Peyer's patch (tissue), 4 donors: ENCODE data around the gene TMEM19. TPM values are rescaled to one million over a fixed set of nuclear protein-coding genes. Genes with fewer than 3 reads are reported as not detected.

Source experiments
- DNase-seq, 3 donors: peaks; one replicate each; pipeline ENCODE4 v3.0.0-alpha.2; 2017 to 2019
- H3K27ac ChIP-seq, 4 donors: fragments of 200-600 bp; sonication (generic); one replicate each; pipeline ENCODE4 v1.5.1; 2016 to 2019
- H3K27me3 ChIP-seq, 2 donors: fragments of 200-600 bp; sonication (generic); one replicate each; pipeline ENCODE4 v1.5.1; 2019
- H3K36me3 ChIP-seq, 3 donors: fragments of 200-600 bp; sonication (generic); one replicate each; pipeline ENCODE4 v1.5.1; 2016 to 2019
- H3K4me1 ChIP-seq, 4 donors: fragments of 200-600 bp; sonication (generic); one replicate each; pipeline ENCODE4 v1.5.1; 2016 to 2019
- H3K4me3 ChIP-seq, 4 donors: fragments of 200-600 bp; sonication (generic); 1 replicate in 3 of 4; 2 replicates in 1 of 4; pipeline ENCODE4 v1.5.1; 2016 to 2019; ENCODE audit warnings: mild to moderate bottlenecking in 1 of 4
- H3K9me3 ChIP-seq, 4 donors: fragments of 200-600 bp; sonication (generic); one replicate each; pipeline ENCODE4 v1.5.1; 2016 to 2019; ENCODE audit warnings: mild to moderate bottlenecking in 1 of 4
- CTCF ChIP-seq, 6 experiments: fragments of 450-650 bp in 4 of 6; fragments of 200-600 bp in 2 of 6; sonication (generic) in 1 of 6; IDR thresholded peaks; one replicate each; pipeline ENCODE4 v1.5.1; 2017 to 2019; ENCODE audit warnings: antibody characterized with exemption in 6 of 6, mild to moderate bottlenecking in 3 of 6, moderate library complexity in 1 of 6
- POLR2A ChIP-seq, 2 donors: fragments of 450-650 bp; IDR thresholded peaks; one replicate each; pipeline ENCODE4 v1.5.1; 2017; ENCODE audit warnings: antibody characterized with exemption in 2 of 2, mild to moderate bottlenecking in 2 of 2, moderate library complexity in 2 of 2
- small RNA-seq, 2 donors: library from RNA; depleted of rRNA; stranded (forward); fragments of <200 nt; gene quantifications; one replicate each; pipeline ENCODE3, GENCODE V24; 2016
- total RNA-seq, 4 donors: library from RNA; depleted of rRNA; stranded (reverse); fragments of >200 nt; gene quantifications; one replicate each; pipeline ENCODE4 v1.1.0, GENCODE V29; 2016

The TMEM19 gene
- total RNA-seq, 4 donors from 2014 or later = 12.4 to 48.3 (median 43.6) TPM

DNA sequence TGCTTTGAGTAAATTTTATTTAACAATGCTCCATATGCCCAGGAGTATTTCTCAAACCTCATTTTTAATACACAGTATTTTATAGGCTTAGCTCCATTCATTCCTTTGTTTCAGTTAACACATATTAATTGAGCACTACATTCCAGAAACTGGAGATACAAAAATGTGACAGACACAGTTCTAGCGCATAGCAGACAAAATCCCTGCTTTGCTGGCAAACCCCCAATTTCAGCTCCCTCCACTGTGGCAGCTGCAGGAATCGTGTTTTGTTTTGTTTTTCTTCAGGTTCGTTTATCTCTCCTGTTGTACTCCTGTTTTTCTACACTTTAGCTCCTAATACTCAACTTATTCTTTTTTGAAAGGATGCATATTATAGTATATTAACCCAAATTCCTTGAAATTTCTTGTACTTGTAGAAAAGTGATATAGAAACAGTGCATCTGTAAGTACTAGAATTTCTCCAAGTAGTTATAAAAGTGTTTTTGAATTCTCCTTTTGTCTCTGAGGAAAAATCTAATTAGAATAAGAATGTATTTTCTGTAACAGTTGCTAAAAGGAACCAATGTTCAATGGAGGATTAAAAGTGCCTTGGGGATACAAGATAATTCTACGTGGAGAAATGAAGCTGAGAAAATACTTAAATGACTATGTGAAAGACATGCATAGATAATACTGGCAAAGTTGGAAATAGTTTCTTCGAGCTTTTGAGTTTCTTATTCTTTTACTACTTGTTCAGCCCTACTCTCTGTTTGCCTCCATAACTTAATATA is 62.4 kb downstream of the TMEM19 start:
- no peak overlapping the region for H3K4me3 ChIP-seq
- H3K4me1 ChIP-seq = no peaks in the 10 kb centered on the region
- no peaks in the 10 kb centered on the region for H3K36me3 ChIP-seq
- TF ChIP-seq CTCF (IDR thresholded peaks at IDR 0.05) (no peak), POLR2A (IDR thresholded peaks at IDR 0.05) (no peak)
- H3K27me3 ChIP-seq = no peaks in the 10 kb centered on the region
- no peak overlapping the region for H3K27ac ChIP-seq
- no peak for DNase-seq
- no peaks in the 10 kb centered on the region for H3K9me3 ChIP-seq

DNA sequence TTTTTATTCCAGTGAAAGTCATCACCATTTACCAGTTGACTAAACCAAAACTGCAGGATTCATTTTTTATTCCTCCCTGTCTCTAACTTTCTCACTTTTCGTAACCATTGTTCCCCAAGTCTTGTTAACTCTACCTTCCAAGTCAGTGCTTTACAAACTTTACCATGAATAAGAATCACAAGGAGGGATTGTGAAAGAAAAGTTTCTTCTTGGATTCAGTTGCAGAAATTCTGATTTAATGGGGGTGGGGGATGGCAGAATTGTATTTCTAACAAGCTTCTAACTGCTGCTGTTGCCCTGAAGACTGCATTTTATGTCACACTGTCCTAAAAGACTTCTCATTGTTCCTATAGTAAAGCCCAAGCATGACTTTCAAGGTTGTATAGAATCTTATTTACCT is 63.8 kb downstream of the TMEM19 start:
- no peak for DNase-seq
- Histone ChIP-seq H3K9me3 (no peaks in the 10 kb centered on the region), H3K36me3 (no peaks in the 10 kb centered on the region), H3K27me3 (no peaks in the 10 kb centered on the region), H3K4me1 (peaks cover 0 to 4% (median 0%) of the 10 kb centered on the region in 4 donors), H3K27ac (no peak overlapping the region), H3K4me3 (no peak overlapping the region)
- TF ChIP-seq POLR2A (IDR thresholded peaks at IDR 0.05) (no peak), CTCF (IDR thresholded peaks at IDR 0.05) (no peak)

- H3K36me3 ChIP-seq = no peaks in the 10 kb centered on the region
- H3K9me3 ChIP-seq = no peaks in the 10 kb centered on the region
- TF ChIP-seq POLR2A (IDR thresholded peaks at IDR 0.05) (no peak), CTCF (IDR thresholded peaks at IDR 0.05) (no peak)
- H3K27me3 ChIP-seq = no peaks in the 10 kb centered on the region
- no peak for DNase-seq
- no peak overlapping the region for H3K27ac ChIP-seq
- H3K4me3 ChIP-seq = no peak overlapping the region
- peaks cover 0 to 18% (median 3%) of the 10 kb centered on the region in 4 donors for H3K4me1 ChIP-seq
These were observed 67.0 kb downstream of the TMEM19 start for GRCh38 chr12:71752891-71753290.

Small RNA genes lying within 50 kb of the gene (small RNA-seq; reads per million reads assigned to genes)
- 0 reads per million in 2 donors for gene RF00560

Other genes with a start within 250 kb of the TMEM19 start
- gene LGR5, start 246.3 kb upstream of the TMEM19 start, total RNA-seq = 10 to 100 TPM in 3 of 4 donors, 1 to 10 TPM in 1; 5.1 to 19.8 (median 17.6) TPM
- gene ZFC3H1, start 22.2 kb upstream of the TMEM19 start, total RNA-seq = 100 to 1,000 TPM; 131 to 309 (median 156) TPM
- gene THAP2, start 21.8 kb upstream of the TMEM19 start, total RNA-seq = 1 to 10 TPM; 2.8 to 7.5 (median 3.7) TPM
- gene RAB21, start 68.8 kb downstream of the TMEM19 start, total RNA-seq = 10 to 100 TPM; 11.2 to 34.7 (median 14.2) TPM
- 10 to 100 TPM; 28.2 to 80.0 (median 34.7) TPM for gene TBC1D15, start 153.7 kb downstream of the TMEM19 start, total RNA-seq